GM21576 (cell line): ENCODE results near the gene KRTAP10-11.
"Not testable (repeated sequence)": the region's sequence is repeated elsewhere in the genome, so short reads cannot be mapped to it uniquely, and the experiment has no call there.

ENCODE experiments used
- ATAC-seq: cut with Tn5 transposase; IDR thresholded peaks from one replicate; pipeline ENCODE4 v1.9.1; 2021; ENCODE audit warnings: mild to moderate bottlenecking, moderate library complexity; ENCODE audit not compliant: unreplicated experiment

The KRTAP10-11 gene

DNA sequence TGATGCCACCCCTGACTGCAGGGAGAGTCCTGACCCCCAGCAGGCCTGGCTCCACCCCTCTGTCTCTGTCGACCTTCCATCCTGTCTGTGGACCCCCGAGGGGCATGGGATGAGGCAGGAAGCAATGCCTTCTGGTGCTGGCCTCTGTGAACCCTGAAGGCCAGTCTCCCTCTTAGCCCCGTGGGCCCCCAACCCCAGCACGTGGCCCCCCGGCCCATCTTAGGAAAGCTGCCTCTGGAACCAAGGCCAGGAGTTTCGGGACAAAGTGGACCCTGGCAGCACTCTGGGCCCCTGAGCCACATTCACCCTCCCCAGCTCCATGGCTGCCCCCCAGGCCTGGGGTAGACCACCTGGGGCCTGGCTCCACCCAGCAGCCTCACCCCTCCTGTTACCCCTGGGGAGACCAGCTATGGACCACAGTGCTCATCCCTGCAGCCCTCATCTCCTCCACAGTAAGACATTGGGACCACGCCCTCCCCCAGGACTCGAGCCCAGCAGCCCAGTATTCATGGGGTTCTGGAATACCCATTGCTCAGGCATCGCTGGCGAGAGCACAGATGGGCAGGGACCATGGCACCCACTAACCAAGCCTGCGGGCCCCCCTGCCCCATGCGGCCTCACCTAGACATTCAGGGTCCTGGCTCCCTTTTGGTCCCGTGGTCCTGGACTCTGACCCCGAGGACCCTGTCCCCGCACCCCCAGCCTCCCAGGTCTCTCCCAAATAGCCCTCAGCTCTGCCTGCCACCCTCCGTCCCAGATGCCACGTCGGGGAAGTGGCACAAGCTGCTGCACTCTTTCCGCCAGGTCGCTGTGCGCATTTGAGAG is 7.5 kb upstream of the KRTAP10-11 start:
- not testable (repeated sequence) for ATAC-seq

DNA sequence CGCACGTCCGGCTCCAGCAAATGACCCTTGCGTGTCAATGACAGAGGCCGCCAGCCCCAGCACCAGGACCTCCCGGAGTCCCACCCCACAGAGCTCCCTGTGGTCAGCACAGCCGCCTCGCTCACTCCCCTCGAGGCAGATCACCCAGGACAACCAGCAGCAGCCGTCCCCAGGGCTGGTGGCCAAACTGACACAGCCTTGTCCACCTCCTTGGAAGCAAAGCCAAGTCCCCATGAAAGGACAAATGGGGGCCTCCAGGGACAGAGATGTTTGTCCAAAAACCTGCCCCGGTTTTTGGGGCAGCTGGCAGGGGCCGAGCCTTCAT is 6.9 kb upstream of the KRTAP10-11 start:
- no peak for ATAC-seq

DNA sequence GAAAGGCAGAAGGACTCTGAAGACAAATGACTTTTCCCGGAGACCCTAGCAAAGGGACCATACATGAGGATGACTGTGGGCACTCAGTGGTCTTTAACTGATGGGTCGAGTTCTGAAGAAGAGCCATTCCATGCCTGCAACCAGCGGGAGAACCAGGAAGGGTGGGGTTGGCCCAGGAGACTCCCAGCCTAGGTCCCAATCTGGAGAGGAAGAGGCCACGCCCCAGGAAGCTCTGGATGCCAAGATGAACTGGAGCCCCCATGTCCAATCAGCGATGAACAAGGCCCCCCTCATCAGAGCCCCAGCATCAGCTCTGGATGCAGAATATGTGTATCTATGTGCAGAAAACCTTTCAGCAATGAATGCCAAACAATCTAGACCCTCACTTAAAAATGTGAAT is 5.5 kb upstream of the KRTAP10-11 start:
- ATAC-seq, result no peak

DNA sequence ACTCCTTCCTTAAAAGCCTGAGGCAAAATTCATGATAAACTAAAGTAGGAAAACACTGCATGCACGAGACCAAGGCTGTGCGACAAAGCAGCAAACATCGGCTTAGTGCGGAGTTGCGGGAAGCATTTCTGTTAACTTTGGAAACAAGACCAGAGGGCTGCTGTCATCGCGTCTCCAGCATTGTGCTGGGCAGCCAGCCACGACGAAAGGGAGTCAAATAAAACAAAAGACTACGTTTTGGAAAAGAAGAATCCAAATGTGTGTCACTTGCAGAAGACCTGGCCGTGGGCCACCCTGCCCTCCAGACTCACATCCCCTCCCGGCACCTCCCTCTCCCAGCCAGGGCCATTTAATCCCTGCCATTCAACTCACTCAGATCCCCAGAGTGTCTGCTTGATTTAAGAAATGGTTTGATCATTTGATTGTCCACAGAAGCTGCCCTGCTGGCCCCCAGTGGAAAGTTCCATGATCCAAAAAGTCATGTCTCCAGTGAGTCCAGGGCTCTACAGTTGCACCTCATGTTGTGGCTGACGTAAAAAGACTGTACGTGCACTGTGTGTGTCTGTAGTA is 2.4 kb upstream of the KRTAP10-11 start:
- no peak for ATAC-seq

DNA sequence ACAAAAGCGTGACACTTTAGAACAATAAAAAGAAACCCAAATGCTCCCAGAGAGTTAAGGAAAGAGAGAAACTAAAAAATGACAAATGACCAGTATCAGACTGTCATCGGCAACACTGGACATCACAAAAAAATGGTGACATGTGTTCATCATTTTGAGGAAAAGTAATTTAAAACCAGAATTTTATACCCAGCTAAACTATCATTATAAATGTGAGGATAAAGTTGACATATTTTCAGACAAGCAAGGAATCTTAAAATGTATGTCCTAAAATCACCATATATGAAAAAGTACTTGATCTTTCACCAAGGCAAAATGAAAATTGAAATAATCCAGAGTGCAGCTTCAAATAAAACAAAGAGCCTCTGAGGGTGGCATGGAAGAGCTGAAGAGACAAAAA is 1.3 kb upstream of the KRTAP10-11 start:
- ATAC-seq, result no peak

DNA sequence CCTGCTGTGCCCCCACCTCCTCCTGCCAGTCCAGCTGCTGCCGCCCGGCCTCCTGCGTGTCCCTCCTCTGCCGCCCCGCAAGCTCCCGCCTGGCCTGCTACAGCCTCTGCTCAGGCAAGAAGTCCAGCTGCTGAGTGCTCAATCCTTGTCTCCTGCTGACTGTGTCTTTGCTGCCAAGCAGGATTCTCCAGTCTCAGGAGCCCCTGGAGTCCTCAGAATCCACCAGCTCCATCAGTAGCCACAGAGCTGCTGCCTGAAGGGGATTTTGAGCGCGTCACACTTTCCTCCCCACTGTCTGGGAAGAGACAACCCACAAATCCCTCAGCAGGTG is 973 bp downstream of the KRTAP10-11 start:
- ATAC-seq, result no peak

DNA sequence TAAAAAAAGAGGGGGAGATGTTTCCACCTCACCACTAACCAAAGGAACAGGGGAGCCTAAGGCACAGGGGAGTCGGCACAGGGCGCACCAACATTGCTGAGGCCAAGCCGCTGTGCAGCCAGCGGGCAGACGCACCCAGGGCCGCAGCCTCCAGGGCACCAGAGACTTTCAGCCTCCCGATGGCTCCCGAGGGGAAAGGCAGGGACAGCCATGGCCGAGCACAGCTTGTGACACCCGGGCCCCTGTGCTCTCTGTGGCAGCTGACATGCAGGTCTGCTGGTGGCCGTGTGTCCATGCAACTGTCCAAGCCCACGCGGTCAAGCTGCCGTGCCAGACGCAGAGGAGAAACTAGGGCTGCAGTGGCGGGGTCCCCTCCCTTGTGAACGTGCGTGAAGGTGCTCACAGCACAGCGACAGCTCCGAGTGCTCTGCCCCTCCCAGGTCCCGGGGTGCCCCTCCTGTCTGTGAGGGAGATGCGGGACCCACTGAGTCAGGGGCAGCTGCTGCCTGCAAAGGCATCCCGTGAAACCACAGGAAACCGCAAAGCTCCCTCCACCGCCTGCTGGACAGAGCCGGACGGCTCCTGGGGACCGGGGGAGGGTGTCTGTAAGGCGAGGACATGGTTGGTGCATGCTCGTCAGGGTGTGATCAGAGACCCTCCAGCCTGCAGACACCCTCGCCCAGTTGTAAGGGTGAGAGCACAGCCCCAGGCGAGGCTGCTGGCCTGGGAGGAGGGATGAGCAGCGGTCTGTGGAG is 2.5 kb downstream of the KRTAP10-11 start:
- no peak for ATAC-seq

DNA sequence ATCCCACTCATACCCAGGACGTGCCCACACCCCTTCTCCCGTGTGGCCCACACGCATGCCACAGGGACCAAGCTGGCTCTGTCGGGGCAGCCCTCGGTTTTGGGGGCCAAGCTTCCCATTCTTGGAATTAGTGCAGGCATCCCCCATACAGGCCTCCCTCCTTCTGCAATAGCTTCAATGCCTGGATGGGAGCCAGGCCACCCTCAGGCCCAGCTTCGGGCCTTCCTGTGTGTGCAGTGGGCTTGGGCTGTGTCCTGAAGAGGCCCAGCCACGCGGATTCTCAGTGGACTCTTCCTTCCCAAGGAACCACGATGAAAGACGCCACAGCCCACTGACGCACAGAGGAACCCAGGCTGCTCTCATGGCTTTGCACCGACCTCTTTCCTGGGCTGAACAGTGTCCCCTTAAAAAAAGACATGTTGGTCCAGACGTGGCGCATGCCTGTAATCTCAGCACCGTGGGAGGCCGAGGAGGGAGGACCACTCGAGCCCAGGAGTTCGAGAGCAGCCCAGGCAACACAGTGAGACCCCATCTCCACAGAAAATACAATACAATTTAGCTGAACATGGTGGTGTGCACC is 3.4 kb downstream of the KRTAP10-11 start:
- no peak for ATAC-seq

DNA sequence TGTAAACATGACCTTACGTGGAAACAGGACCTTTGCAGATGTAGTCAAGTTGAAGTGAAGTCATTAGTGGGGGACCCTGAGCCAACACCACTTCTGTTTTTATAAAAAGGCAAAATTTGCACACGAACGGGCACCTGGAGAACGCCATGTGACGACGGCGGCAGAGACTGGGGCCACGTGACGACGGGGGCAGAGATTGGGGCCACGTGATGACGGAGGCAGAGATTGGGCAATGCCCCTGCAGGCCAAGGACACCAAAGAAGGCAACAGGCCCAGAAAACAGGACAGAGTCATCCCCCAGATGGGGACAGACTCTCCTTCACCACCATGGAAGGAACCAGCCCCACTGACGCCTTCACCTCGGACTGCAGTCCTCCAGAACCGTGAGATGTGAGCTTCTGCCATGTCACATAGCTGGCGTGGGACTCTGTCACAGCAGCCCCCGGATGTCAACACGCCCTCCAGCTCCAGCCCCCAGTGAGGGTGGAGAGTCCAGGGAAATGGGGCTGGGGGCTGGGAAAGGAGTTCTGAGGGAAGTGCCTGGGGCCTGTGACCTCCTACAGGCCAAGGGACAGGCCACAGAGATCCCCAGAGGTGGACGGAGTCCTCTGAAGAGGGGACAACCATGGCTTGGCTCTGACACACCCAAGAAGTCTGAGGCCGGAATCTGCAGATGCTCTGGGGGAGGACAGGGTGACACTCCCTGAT is 4.2 kb downstream of the KRTAP10-11 start:
- no peak for ATAC-seq

DNA sequence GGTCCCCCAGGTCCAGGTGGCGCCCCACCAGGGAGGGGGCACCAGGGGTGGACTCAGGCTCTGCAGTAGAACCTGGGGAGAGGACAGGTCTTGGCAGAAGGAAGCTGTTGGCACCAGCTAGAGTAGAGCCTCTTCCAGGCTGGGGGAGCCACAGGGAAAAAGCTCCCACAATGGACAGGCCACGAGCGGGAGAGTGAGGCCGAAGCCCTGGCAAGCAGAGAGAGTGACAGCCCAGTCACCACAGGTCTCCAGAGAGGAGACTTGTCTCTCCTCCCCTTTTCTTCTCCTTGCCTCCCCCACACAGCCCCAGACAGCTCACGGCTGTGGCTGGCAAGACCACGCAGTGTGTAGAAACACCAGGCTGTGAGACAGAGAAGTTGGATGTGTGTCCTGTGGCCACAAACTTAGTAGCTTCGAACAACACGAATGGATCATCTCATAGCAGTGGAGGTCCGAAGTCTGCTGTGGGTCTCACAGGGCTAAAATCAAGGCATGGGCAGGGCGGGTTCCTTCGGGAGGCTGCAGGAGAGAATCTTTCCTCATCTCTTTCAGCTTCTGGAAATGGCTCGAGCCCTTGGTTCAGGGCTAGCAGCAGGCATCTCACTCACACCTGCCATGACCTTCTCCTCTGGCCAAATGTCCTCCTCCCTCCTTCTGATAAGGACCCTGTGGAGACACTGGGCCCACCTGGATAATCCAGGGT is 4.9 kb downstream of the KRTAP10-11 start:
- ATAC-seq, result no peak

DNA sequence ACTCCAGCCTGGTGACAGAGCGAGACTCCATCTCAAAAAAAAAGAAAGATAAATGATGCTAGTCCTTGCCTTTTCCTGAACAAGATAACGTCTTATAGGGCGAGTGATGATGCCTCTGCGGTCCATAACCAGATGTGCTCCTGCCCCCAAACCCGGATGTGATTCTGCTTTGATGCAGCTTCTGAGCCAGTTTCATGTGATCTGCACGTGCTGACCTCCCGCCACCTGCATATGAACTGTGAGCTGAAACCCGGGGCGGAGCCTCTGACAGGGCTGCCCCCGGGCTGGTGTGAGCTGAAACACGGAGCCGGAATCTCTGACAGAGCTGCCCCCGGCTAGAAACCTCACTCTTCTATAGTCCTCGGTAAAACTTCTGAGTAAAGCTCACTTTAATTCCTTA is 6.9 kb downstream of the KRTAP10-11 start:
- no peak for ATAC-seq

DNA sequence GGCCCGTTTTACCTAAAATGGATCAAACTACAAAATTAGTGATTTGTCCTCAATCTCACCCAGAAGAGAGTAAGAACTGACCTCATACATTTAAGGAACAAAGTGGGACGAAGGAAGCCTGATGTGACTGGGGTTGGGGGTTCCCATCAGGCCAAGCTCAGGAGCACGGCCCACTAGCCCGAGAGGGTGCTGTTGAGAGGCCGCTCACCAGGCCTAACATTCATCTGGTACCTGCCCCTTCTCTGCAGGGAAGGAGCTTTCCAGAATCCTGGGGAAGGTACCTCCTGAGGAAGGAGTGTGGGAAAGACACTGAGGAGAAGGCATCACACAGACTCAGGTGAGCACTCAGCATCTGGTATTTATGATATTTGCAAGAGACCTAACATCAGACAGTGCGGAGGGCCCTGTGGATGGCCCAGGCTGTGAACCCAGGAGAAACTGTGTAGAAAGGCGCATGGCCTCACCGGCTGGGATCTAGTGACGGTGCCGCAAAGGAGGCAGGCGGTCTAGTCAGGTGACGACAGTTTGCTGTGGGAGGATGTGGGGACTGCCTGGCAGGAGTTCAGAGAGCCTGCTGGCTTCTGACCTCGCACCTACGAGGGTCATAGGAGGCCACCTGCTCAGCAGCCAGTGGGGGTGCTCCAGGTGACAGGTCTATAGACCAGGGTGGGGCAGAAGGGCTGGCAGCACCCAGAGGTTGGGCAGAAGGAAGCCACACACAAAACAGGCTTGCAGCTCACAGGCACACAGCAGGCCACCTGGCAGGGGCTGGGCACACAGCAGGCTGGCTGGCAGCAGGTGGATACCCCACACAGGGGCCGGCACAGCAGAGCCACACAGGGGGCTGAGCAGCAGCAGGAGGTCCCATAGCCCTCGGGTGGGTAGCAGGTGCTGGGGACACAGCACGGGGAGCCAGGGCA is 7.7 kb downstream of the KRTAP10-11 start:
- ATAC-seq, result no peak

DNA sequence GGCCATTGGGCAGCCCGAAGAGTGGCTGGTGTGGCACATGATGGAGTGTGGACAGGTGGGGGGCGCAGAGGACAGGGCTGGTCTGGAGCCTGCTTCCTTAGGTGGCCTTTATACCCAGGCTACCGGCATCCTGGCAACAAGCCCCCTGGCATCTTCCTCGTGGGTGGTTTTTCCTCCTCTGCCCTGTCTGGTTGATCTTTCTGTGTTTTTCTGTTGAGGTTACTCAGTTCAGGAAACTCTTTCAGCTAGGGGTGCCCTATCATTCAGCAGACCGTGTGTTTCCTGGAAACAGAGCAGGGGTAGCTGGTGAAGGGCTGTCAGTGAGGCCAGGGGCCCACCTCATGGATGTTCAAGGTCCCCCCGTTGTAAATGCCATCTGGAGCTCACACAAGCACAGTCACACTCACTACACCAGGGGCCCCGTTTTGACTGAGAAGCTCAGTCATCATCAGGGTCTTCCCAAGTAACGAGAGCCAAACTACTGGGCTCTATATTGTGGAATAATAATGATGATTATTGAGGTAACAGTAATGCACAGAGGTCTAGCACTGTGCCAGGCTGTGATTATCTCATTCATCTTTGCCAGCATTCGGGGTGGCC is 8.5 kb downstream of the KRTAP10-11 start, which contains the start of gene KRTAP12-4:
KRTAP12-4 (minus strand) TSS at position 84 of the 600 bp plus-strand sequence; CDS start at position 39, 45 bp downstream.
- ATAC-seq, result no peak

DNA sequence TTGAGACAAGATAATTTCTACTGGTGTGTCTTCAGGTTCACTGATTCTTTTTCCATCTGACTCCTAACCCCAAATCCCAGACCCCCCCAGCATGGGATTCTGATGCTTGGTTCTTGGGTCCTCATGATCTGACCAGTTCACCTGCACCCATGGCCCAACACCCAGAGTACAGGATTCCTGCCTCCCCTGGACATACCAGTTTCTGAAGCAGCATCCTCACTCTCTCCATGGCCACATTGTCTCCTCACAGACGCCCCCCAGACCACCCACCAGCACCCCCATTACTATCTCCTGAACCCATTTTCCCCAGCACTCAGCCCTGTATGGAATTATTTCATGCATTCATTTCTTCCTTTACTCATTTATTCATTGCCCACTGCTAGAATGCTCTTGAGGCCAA is 10.7 kb downstream of the KRTAP10-11 start:
- ATAC-seq, result no peak

DNA sequence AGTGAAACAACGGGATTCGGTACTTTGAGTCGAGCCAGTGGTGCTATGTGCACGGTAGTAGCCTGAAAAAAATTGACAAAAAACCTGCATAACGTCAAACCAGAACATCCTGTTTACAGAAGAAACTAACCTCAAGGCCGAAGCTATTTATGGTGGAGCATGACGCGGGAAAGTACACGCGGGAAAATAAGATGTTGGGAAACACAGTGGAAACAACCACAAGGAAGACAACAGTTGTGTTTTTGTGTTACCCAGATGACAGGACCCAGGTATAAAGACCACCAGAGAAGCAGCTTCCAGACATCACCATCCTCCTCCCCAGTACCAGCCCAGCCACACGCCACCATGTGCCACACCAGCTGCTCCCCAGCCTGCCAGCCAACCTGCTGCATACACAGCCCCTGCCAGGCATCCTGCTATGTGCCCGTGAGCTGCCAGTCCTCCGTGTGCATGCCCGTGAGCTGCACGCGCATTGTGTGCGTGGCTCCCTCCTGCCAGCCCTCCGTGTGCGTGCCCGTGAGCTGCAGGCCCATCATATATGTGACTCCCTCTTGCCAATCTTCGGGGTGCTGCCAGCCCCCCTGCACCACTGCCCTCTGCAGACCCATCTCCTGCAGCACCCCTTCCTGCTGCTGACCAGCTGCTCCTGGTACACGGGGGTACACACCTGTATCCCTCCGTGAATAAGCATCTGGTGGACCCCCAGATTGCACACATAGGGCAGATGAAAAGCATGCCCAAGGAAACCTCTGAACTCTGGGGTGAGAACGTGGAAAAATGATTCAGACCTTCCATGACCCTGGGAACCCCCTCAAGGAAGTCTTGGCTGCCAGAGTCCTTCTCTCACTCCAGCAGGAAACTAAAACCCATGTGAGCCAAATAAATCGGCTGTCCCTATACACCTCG is 11.7 kb downstream of the KRTAP10-11 start, which contains the start of gene KRTAP12-3:
KRTAP12-3 (plus strand) TSS at position 298 of the 906 bp plus-strand sequence; CDS start at position 346, 48 bp downstream.
- no peak for ATAC-seq

DNA sequence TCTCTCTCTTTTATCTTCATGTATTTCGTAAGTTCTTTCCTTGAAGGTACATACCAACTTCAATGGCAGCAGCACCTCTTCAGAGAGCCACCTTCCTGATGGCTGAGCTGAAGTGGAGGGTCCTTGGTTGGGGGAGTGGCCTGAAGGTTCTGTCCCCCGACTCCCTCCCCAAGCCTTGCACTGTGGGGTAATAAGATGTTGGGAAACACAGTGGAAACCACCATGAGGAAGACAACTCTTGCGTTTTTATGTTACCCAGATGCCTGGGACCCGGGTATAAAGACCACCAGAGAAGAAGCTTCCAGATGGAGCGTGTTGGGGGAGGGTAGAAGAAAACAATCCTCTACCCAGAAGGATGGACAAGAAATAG is 12.3 kb downstream of the KRTAP10-11 start:
- ATAC-seq, result no peak

DNA sequence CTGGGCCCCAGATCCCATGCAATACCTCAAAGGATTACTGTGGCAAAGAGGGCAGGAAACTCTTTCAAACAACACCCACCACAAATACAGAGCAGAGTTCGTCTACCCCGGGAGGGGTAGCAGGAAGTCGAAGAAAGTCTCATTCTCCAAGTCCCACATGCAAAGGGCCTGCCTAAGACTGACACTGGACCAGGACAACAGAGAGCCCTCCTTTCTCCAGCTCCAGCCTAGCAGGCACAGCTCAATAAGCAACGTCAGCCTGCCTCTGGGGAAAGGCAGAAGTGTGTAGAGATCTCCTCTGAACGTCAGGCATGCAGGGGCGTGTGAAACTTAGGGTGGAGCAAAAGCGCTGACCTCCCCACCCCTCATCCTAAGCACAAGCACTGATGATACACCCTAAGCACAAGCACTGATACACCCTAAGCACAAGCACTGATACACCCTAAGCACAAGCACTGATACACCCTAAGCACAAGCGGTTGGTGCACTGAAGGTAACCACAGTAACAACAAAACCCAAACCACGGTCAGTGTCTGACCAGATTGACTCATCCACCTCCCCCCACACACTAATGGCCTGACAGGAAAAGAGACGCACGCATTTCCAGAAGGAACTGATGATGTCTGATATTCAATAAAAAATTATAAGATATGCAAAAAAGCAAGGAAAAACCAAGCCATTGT is 12.8 kb downstream of the KRTAP10-11 start:
- no peak for ATAC-seq
